Liver (tissue), 9 donors: ENCODE measurements around the gene FBXO47. TPM values are rescaled to one million over a fixed set of nuclear protein-coding genes. Genes with fewer than 3 reads are reported as not detected.

Experiments used
- DNase-seq: peaks from one replicate; pipeline ENCODE4 v3.0.0-alpha.2; 2017; ENCODE audit warnings: low spot score
- H3K27ac ChIP-seq, 2 donors: one replicate each; pipeline ENCODE4 v1.7.0; 2013; ENCODE audit warnings: inconsistent platforms in 2 of 2, low read length in 2 of 2, control low read depth in 1 of 2, low read depth in 1 of 2, mild to moderate bottlenecking in 1 of 2
- H3K27me3 ChIP-seq, 4 donors: one replicate each; pipeline versions ENCODE4 v1.6.1 to v1.7.0; 2013; ENCODE audit warnings: low read length in 3 of 4, inconsistent platforms in 1 of 4, mild to moderate bottlenecking in 1 of 4, moderate library complexity in 1 of 4; ENCODE audit not compliant: control insufficient read depth in 4 of 4, insufficient read depth in 4 of 4
- H3K36me3 ChIP-seq, 4 donors: one replicate each; pipeline versions ENCODE4 v1.6.1 to v1.7.0; 2013; ENCODE audit warnings: low read length in 3 of 4, mild to moderate bottlenecking in 3 of 4, low read depth in 1 of 4, moderate library complexity in 1 of 4; ENCODE audit not compliant: control insufficient read depth in 4 of 4, insufficient read depth in 3 of 4
- H3K4me1 ChIP-seq, 4 donors: one replicate each; pipeline versions ENCODE4 v1.6.1 to v1.7.0; 2013; ENCODE audit warnings: low read length in 3 of 4, mild to moderate bottlenecking in 3 of 4, moderate library complexity in 1 of 4; ENCODE audit not compliant: control insufficient read depth in 4 of 4, insufficient read depth in 4 of 4
- H3K4me3 ChIP-seq, 3 donors: one replicate each; pipeline versions ENCODE4 v1.6.1 to v1.7.0; 2013; ENCODE audit warnings: low read length in 3 of 3, control low read depth in 1 of 3, low read depth in 1 of 3, mild to moderate bottlenecking in 1 of 3
- H3K9ac ChIP-seq, 2 donors: one replicate each; pipeline ENCODE4 v1.7.0; 2013; ENCODE audit warnings: low read length in 2 of 2, mild to moderate bottlenecking in 2 of 2, moderate library complexity in 2 of 2, control low read depth in 1 of 2, low read depth in 1 of 2
- H3K9me3 ChIP-seq, 4 donors: one replicate each; pipeline versions ENCODE4 v1.6.1 to v1.7.0; 2013; ENCODE audit warnings: low read length in 3 of 4; ENCODE audit not compliant: control insufficient read depth in 4 of 4
- ATF3 ChIP-seq: IDR thresholded peaks from 2 replicates; pipeline ENCODE4 v1.6.1; 2016; ENCODE audit warnings: antibody characterized with exemption
- CTCF ChIP-seq: fragments of 150-350 bp; IDR thresholded peaks from 2 replicates; pipeline ENCODE4 v1.5.1; 2017; ENCODE audit warnings: improper control_type of control experiment, low read depth, low read length; ENCODE audit not compliant: missing input control
- EGR1 ChIP-seq, 2 donors: IDR thresholded peaks; 2 replicates each; pipeline ENCODE4 v1.6.1; 2016 to 2018; ENCODE audit warnings: antibody characterized with exemption in 2 of 2, low read depth in 2 of 2
- FOXA2 ChIP-seq: IDR thresholded peaks from 2 replicates; pipeline ENCODE4 v1.6.1; 2016; ENCODE audit warnings: antibody characterized with exemption
- GABPA ChIP-seq, 2 donors: IDR thresholded peaks in 1 of 2; conservative IDR thresholded peaks in 1 of 2; 2 replicates each; pipeline ENCODE4 v1.6.1; 2016; ENCODE audit warnings: antibody characterized with exemption in 2 of 2, mild to moderate bottlenecking in 1 of 2, moderate library complexity in 1 of 2
- HNF4A ChIP-seq, 2 donors: conservative IDR thresholded peaks; 2 replicates each; pipeline ENCODE4 v1.6.1; 2016; ENCODE audit warnings: antibody characterized with exemption in 2 of 2, mild to moderate bottlenecking in 2 of 2
- HNF4G ChIP-seq: IDR thresholded peaks from 2 replicates; pipeline ENCODE4 v1.6.1; 2016; ENCODE audit warnings: antibody characterized with exemption
- JUND ChIP-seq, 2 donors: IDR thresholded peaks; 2 replicates each; pipeline ENCODE4 v1.6.1; 2016; ENCODE audit warnings: antibody characterized with exemption in 2 of 2
- MAX ChIP-seq: IDR thresholded peaks from 2 replicates; pipeline ENCODE4 v1.6.1; 2016; ENCODE audit warnings: antibody characterized with exemption
- NR2F2 ChIP-seq: IDR thresholded peaks from 2 replicates; pipeline ENCODE4 v1.6.1; 2016; ENCODE audit warnings: antibody characterized with exemption
- RAD21 ChIP-seq, 2 donors: IDR thresholded peaks; 2 replicates each; pipeline ENCODE4 v1.6.1; 2016; ENCODE audit warnings: antibody characterized with exemption in 2 of 2, mild to moderate bottlenecking in 2 of 2
- RXRA ChIP-seq, 2 donors: IDR thresholded peaks; 2 replicates each; pipeline ENCODE4 v1.6.1; 2017 to 2018; ENCODE audit warnings: antibody characterized with exemption in 2 of 2, mild to moderate bottlenecking in 1 of 2
- SP1 ChIP-seq: IDR thresholded peaks from 2 replicates; pipeline ENCODE4 v1.6.1; 2018; ENCODE audit warnings: antibody characterized with exemption, mild to moderate bottlenecking
- TAF1 ChIP-seq: conservative IDR thresholded peaks from 2 replicates; pipeline ENCODE4 v1.6.1; 2016; ENCODE audit warnings: antibody characterized with exemption, mild to moderate bottlenecking
- YY1 ChIP-seq: IDR thresholded peaks from 2 replicates; pipeline ENCODE4 v1.6.1; 2016; ENCODE audit warnings: antibody characterized with exemption, mild to moderate bottlenecking
- ZBTB33 ChIP-seq: IDR thresholded peaks from 2 replicates; pipeline ENCODE4 v1.6.1; 2016; ENCODE audit warnings: antibody characterized with exemption
- WGBS: extraction: QIAGEN DNeasy Blood & Tissue Kit; methylation state at CpG from one replicate; pipeline ENCODE4 v1.1.7; 2013; 5-methylcytosine and 5-hydroxymethylcytosine counted together
- polyA plus RNA-seq, 2 donors: library from polyadenylated mRNA; stranded (reverse) in 1 of 2; unstranded in 1 of 2; fragments of 200-250 nt in 1 of 2; fragments of >200 nt in 1 of 2; fragmentation: Nextera tagmentation in 1 of 2; extraction: Ambion mirVana in 1 of 2; gene quantifications; one replicate each; pipeline versions ENCODE4 v1.2.1 to v1.2.3, GENCODE V29; 2013 to 2015
- total RNA-seq, 2 donors: library from RNA; depleted of rRNA; stranded (reverse); fragments of >200 nt; gene quantifications; one replicate each; pipeline ENCODE4 v1.2.3, GENCODE V29; 2014
- donor health status: healthy.
- donor health status: healthy.
- donor health status: healthy.
- donor health status: healthy.
- donor health status: healthy.

FBXO47 gene
- total and polyA plus RNA-seq, 4 donors: not detected

- TF ChIP-seq HNF4A (conservative IDR thresholded peaks at IDR 0.05) (no peak), JUND (IDR thresholded peaks at IDR 0.05) (no peak), YY1 (no peak), EGR1 (IDR thresholded peaks at IDR 0.05; ENCODE audit: low read depth in 2 of 2) (no peak)
- 96% methylated on average over 5 of the region's 5 CpGs for WGBS
- Histone ChIP-seq H3K27me3 (no peaks in the 10 kb centered on the region), H3K36me3 (peaks cover 10 to 40% (median 27%) of the 10 kb centered on the region in 4 donors), H3K4me3 (no peak overlapping the region), H3K4me1 (peaks cover 9 to 25% (median 11%) of the 10 kb centered on the region in 4 donors), H3K9me3 (no peaks in the 10 kb centered on the region), H3K9ac (no peak overlapping the region), H3K27ac (no peak overlapping the region)
- no peak for DNase-seq
These were observed 48.3 kb downstream of the FBXO47 start for GRCh38 chr17:38918916-38919315.

- no peak for DNase-seq
- H3K27me3 ChIP-seq: no peaks in the 10 kb centered on the region
- H3K4me1 ChIP-seq: peaks cover 9 to 28% (median 11%) of the 10 kb centered on the region in 4 donors
- 83% methylated on average over 37 of the region's 37 CpGs for WGBS
- H3K9me3 ChIP-seq: no peaks in the 10 kb centered on the region
- H3K9ac ChIP-seq: no peak overlapping the region
- TF ChIP-seq HNF4A (conservative IDR thresholded peaks at IDR 0.05) (peak; percentile 18 to 32), YY1 (no peak), RXRA (IDR thresholded peaks at IDR 0.05) (peak; percentile 42 to 49), EGR1 (IDR thresholded peaks at IDR 0.05; ENCODE audit: low read depth in 2 of 2) (no peak)
- H3K27ac ChIP-seq: no peak overlapping the region
- H3K36me3 ChIP-seq: peaks cover 10 to 40% (median 27%) of the 10 kb centered on the region in 4 donors
- H3K4me3 ChIP-seq: no peak overlapping the region
These were observed 48.9 kb downstream of the FBXO47 start for GRCh38 chr17:38918129-38918913.

- Histone ChIP-seq H3K27me3 (no peaks in the 10 kb centered on the region), H3K9ac (peak overlapping the region in 1 of 2 donors; percentile 2), H3K36me3 (peaks cover 10 to 40% (median 27%) of the 10 kb centered on the region in 4 donors), H3K4me1 (peaks cover 13 to 38% (median 20%) of the 10 kb centered on the region in 4 donors), H3K27ac (no peak overlapping the region), H3K9me3 (no peaks in the 10 kb centered on the region), H3K4me3 (no peak overlapping the region)
- WGBS: 95% methylated on average over 3 of the region's 3 CpGs
- DNase-seq: no peak
- TF ChIP-seq CTCF: no peak
- TF ChIP-seq NR2F2: no peak
- TF ChIP-seq ATF3: no peak
- no peak for TF ChIP-seq MAX
- no peak for TF ChIP-seq TAF1
- no peak for TF ChIP-seq RXRA (IDR thresholded peaks at IDR 0.05)
These were observed 49.9 kb downstream of the FBXO47 start for GRCh38 chr17:38917259-38917658.

GRCh38 chr17:38916771-38917170 is 50.4 kb downstream of the FBXO47 start:
- Histone ChIP-seq H3K4me3 (no peak overlapping the region), H3K9me3 (no peaks in the 10 kb centered on the region), H3K4me1 (peaks cover 16 to 40% (median 24%) of the 10 kb centered on the region in 4 donors), H3K36me3 (peaks cover 10 to 40% (median 27%) of the 10 kb centered on the region in 4 donors), H3K27me3 (no peaks in the 10 kb centered on the region), H3K27ac (no peak overlapping the region), H3K9ac (peak overlapping the region in 1 of 2 donors; percentile 2)
- TF ChIP-seq RXRA (IDR thresholded peaks at IDR 0.05): no peak
- TF ChIP-seq RAD21 (IDR thresholded peaks at IDR 0.05): no peak
- no peak for TF ChIP-seq HNF4A (conservative IDR thresholded peaks at IDR 0.05)
- no peak for TF ChIP-seq EGR1 (IDR thresholded peaks at IDR 0.05; ENCODE audit: low read depth in 2 of 2)
- TF ChIP-seq ZBTB33: no peak
- no peak for TF ChIP-seq YY1
- no peak for TF ChIP-seq FOXA2
- TF ChIP-seq TAF1: no peak
- no peak for TF ChIP-seq GABPA (IDR thresholded peaks at IDR 0.05 in 1 of 2, conservative IDR thresholded peaks at IDR 0.05 in 1 of 2)
- TF ChIP-seq HNF4G: no peak
- no peak for TF ChIP-seq ATF3
- TF ChIP-seq MAX: no peak
- no peak for TF ChIP-seq SP1
- no peak for DNase-seq
- 78% methylated on average over 8 of the region's 8 CpGs for WGBS
